Limb (tissue), 2 donors: Measurements from ENCODE around the gene TLK1.

ENCODE experiments used
- DNase-seq, 2 donors: peaks; one replicate each; pipeline ENCODE4 v3.0.0-alpha.2; 2016; ENCODE audit errors: extremely low spot score in 2 of 2

TLK1 gene

DNA sequence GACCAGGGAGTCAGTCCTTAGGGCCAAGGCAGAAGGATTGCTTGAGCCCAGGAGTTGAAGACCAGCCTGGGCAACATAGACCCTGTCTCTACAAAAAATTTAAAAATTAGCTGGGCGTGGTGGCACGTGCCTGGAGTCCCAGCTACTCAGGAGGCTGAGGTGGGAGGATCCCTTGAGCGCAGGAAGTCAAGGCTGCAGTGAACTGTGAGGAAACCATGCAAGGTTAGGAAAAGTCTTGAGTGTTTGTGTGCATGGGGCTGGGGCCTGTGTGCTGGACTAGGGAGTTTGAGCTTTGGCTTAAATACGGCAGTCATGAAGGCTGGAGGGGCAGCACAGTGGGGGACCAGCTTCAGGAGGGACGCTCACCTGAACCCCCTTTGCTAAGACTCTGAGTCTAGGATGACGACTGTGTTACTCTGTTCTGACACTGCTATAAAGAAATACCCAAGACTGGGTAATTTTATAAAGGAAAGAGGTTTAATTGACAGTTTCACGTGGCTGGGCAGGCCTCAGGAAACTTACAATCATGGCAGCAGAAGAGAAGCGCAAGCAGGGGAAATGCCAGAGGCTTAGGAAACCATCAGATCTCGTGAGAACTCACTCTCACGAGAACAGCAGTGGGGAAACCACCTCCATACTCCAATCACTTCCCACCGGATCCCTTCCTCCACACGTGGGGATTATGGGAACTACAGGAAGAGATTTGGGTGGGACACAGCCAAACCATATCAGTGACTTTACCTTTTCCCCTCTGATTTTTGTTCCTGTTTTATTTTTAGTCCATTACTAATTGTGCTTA lies 192.3 kb downstream of the TLK1 start:
- DNase-seq, result no peak

- no peak for DNase-seq
Observed at GRCh38 chr2:170967553-170967952, 193.1 kb downstream of the TLK1 start.

DNA sequence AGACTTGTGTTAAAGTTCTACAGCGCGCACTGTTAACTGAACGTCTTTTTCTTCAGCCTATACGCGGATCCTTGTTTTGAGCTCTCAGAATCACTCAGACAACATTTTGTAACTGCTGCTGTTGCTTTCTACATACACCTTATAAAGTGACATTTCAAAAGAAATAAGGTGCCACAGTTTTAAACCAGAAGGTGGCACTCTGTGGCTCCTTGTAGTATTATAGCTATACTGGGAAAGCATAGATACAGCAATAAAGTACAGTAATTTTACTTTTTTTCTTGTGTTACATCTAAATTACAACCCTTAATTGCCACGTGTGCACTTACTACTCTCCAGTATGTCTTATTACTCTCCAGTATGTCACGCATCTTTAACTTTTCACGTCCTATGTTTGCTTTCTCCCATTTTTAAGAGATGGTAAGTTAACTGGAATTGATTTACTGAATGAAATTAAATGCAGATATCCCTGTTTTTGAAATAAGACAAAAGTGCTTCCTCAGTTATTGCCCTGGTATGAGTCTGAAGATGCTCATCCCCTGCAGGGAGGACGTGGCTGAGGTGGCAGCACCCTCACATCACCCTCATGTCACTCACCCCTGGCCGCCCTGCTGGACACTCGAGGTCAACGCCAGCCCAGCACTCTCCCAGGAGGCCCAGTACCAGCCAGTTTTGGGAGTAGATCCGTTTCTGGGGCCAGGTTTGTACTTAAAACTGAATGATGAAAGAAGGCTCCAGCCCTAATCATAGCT lies 193.9 kb downstream of the TLK1 start:
- DNase-seq, result no peak

- DNase-seq, result no peak
Observed at GRCh38 chr2:170965446-170966225, 195.1 kb downstream of the TLK1 start.

GRCh38 chr2:170963386-170963785 lies 197.3 kb downstream of the TLK1 start:
- DNase-seq, result no peak

DNA sequence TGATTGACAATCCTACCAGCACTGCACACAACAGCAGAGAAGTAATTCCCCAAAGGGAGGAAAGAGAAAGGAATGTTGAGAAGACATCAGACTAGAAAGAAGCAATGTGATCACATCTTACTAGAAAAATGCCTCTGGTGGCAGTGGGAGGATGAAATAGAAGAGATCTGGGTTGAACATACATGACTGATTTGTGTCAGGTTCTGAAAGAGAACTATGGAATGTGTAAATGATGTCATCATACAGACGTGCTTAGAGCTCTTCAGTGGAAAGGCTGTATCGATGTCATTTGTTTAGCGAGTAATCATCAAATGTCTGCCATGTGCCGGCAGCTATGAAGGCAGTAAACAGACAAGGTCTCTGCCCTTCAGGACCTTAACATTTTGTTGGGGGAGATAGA lies 206.8 kb downstream of the TLK1 start:
- DNase-seq, result no peak

GRCh38 chr2:170950221-170950761 lies 210.4 kb downstream of the TLK1 start:
- no peak for DNase-seq

DNA sequence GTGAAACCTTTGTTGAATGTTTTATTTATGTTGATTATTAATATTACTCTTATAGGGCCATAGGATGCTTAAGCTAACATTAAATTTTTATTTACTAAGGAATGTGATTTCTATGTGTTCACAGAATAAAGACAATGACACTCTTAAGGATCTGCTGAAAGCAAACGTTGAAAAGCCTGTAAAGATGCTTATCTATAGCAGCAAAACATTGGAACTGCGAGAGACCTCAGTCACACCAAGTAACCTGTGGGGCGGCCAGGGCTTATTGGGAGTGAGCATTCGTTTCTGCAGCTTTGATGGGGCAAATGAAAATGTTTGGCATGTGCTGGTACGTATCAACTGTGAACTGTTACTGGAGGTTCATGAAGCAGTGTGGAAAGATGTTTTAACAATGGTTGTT lies 211.3 kb downstream of the TLK1 start:
- DNase-seq, result no peak

DNA sequence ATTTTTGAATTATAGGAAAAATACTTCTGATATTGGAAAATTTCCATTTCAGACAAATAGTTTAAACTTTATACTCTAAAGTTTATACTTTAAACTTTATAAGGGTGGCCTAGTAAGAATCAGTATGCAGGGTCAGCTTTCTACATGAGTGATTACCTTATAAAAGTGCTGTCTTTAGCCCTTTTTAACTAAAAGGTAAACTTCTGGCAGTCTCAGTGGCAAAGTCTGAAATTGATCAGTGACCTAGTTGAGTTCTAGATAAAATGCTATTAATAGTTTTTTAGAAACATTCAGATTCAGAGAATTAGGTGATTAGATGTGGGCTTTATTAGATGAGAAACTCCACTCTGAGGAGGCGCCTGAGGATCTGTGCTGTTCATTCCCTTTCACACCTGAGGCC lies 216.1 kb downstream of the TLK1 start:
- no peak for DNase-seq

DNA sequence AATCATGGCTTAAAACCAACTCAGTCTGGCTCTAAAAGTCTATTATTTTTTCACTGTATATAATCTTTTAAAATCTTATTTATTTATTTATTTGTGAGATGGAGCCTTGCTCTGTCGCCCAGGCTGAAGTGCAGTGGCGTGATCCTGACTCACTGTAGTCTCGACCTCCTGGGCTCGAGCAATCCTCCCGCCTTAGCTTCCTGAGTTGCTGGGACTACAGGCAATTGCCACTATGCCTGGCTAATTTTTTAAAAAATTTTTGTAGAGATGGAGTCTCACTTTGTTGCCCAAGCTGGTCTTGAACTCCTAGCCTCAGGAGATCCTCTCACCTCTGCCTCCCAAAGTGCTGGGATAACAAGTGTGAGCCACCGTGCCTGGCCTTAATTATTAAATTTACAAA lies 217.1 kb downstream of the TLK1 start:
- no peak for DNase-seq

- DNase-seq, result no peak
Observed at GRCh38 chr2:170943041-170943440, 217.7 kb downstream of the TLK1 start.

GRCh38 chr2:170942615-170943014 lies 218.1 kb downstream of the TLK1 start:
- DNase-seq, result no peak
